Body of pancreas (tissue), 4 donors: ENCODE data around the gene U2AF2.

Experiments
- POLR2A ChIP-seq, 3 donors: fragments of 450-650 bp; IDR thresholded peaks; one replicate each; pipeline ENCODE4 v1.6.1; 2016; ENCODE audit warnings: antibody characterized with exemption in 3 of 3, mild to moderate bottlenecking in 2 of 3
- TF ChIP-seq, protein P1 (sequence below), 7 experiments: fragments of 450-650 bp in 4 of 7; fragments of 200-600 bp in 3 of 7; sonication (generic) in 3 of 7; IDR thresholded peaks; one replicate each; pipeline ENCODE4 v1.5.1; 2016 to 2019; ENCODE audit warnings: antibody characterized with exemption in 7 of 7

DNA sequence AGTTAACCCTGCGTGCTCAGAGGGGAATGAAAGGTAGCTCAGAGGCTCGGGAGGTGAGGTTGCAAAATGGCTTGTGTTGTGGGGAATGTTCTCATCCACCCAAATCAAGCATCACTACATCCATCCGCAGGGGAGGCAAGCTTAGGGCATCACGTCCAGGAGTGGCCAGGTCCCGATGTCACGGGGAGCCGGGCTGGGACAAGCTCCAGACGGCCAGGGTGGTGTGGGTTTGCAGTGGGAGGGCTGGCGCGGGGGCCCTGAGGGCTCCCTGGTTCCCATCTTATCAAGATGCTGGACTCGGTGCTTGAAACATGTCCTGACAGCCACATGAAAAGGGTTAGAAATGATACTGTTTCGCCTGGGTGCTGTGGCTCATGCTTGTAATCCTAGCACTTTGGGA, 46.0 kb downstream of the U2AF2 start:
- TF ChIP-seq, protein P1, sequence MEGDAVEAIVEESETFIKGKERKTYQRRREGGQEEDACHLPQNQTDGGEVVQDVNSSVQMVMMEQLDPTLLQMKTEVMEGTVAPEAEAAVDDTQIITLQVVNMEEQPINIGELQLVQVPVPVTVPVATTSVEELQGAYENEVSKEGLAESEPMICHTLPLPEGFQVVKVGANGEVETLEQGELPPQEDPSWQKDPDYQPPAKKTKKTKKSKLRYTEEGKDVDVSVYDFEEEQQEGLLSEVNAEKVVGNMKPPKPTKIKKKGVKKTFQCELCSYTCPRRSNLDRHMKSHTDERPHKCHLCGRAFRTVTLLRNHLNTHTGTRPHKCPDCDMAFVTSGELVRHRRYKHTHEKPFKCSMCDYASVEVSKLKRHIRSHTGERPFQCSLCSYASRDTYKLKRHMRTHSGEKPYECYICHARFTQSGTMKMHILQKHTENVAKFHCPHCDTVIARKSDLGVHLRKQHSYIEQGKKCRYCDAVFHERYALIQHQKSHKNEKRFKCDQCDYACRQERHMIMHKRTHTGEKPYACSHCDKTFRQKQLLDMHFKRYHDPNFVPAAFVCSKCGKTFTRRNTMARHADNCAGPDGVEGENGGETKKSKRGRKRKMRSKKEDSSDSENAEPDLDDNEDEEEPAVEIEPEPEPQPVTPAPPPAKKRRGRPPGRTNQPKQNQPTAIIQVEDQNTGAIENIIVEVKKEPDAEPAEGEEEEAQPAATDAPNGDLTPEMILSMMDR (IDR thresholded peaks at IDR 0.05) = no peak
- no peak for TF ChIP-seq POLR2A (IDR thresholded peaks at IDR 0.05)
